Measurements from ENCODE around the gene TBCB.

Gene TBCB

DNA sequence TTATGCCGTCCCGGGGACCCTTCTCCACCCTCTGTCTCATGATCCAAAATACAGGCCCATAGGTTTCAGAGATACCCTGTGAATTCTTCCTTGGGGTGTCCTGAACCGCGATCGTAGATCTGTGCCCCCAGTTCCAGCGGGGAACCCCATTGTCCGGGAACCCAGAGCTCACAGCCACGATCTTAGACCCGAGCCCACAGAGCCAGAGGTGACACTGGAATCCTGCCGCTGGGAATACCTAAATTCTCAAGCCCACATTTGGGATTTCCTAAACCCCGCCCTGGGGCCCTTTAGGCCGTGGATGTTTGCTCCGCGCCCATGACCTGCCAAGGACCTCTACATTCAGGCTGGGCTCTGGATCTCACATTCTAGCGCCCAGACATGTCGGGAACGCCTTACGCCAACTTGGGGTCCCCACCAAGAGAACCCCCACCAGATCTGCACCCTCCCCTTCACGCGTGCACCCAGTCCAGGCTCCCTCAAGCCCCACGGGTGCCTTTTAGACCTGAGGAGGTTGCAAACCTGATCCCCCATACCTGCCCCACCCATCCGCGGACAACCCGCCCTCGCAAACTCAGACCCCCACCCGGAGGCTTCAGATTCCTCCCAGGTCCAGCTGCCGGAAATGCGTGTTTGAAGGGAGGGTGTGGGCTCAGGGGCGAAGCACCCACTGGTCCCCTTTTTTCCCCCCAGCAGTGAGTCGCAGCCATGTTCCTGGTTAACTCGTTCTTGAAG is 25.2 kb downstream of the TBCB start:
- Histone ChIP-seq H3K4me1 (ENCODE audit: control insufficient read depth, low read length) (peaks cover 11% of the 10 kb centered on the region), H3K36me3 (ENCODE audit: control insufficient read depth, low read length) (peaks cover 26% of the 10 kb centered on the region), H3K9me2 (replicated peaks; ENCODE audit: control insufficient read depth, low read length) (no peaks in the 10 kb centered on the region), H3K27ac (ENCODE audit: low read depth, low read length) (peak overlapping the region; percentile 67), H3K79me2 (ENCODE audit: control insufficient read depth, low read length) (peaks cover 22% of the 10 kb centered on the region), H3K9me3 (ENCODE audit: control insufficient read depth, insufficient read depth, low read length) (no peaks in the 10 kb centered on the region), H3K27me3 (ENCODE audit: control insufficient read depth, low read length) (no peaks in the 10 kb centered on the region), H4K20me1 (ENCODE audit: control insufficient read depth, insufficient read depth, low read depth, low read length) (peaks cover 3% of the 10 kb centered on the region; the same call in 1 of the 2 replicates), H3F3A (ENCODE audit: control insufficient read depth, insufficient read depth) (no peaks in the 10 kb centered on the region), H3K4me3 (ENCODE audit: low read length) (peak overlapping the region; percentile 84), H3K4me2 (ENCODE audit: low read length) (peak overlapping the region; percentile 85)
- TF ChIP-seq, protein P1, sequence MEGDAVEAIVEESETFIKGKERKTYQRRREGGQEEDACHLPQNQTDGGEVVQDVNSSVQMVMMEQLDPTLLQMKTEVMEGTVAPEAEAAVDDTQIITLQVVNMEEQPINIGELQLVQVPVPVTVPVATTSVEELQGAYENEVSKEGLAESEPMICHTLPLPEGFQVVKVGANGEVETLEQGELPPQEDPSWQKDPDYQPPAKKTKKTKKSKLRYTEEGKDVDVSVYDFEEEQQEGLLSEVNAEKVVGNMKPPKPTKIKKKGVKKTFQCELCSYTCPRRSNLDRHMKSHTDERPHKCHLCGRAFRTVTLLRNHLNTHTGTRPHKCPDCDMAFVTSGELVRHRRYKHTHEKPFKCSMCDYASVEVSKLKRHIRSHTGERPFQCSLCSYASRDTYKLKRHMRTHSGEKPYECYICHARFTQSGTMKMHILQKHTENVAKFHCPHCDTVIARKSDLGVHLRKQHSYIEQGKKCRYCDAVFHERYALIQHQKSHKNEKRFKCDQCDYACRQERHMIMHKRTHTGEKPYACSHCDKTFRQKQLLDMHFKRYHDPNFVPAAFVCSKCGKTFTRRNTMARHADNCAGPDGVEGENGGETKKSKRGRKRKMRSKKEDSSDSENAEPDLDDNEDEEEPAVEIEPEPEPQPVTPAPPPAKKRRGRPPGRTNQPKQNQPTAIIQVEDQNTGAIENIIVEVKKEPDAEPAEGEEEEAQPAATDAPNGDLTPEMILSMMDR (IDR thresholded peaks at IDR 0.05; ENCODE audit: low read depth, low read length, poor library complexity, severe bottlenecking), result no peak
- TF ChIP-seq EZH2phosphoT487 (IDR thresholded peaks at IDR 0.05; ENCODE audit: borderline replicate concordance, low read length), result no peak

DNA sequence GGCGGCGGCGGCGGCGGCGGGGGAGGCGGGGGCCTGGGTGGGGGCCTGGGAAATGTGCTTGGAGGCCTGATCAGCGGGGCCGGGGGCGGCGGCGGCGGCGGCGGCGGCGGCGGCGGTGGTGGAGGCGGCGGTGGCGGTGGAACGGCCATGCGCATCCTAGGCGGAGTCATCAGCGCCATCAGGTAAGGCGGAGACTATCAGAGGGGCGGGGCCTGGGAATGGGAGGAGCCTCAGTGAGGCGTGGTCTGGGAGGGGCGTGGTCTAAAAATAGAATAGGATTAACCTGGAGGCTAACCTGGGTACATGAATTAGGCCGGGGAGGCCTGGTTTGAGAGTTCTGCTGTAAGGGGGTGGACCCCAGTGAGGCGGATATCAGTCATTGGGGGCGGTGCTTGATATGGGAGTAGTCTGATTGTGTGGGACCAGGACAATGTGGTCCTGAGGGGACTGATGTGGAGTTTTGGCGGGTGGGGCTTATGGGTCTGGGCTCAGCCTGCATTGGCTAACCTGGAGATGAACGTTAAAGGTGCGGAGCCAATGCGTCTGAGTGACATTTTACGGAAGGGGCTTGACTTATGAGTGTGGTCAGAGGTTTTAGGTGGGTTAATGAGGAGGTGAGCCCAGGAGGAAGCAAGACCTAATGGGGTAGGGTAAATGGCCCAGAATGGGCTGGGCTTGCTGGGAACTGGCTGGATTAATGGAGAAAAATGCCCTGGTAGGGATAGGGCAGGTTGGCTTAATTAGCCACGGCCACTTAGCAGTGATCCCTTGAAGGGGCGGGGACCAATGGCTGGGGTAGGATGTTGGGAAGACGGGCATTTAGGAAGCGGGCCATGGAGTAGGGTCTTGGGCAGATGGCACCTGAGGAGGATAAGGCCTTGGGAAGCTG is 26.0 kb downstream of the TBCB start:
- Histone ChIP-seq H3K9me3 (ENCODE audit: control insufficient read depth, insufficient read depth, low read length) (no peaks in the 10 kb centered on the region), H3K4me1 (ENCODE audit: control insufficient read depth, low read length) (peaks cover 11% of the 10 kb centered on the region), H3K4me3 (ENCODE audit: low read length) (peak overlapping the region; percentile 84), H4K20me1 (ENCODE audit: control insufficient read depth, insufficient read depth, low read depth, low read length) (peaks cover 3% of the 10 kb centered on the region; the same call in 1 of the 2 replicates), H3K9me2 (replicated peaks; ENCODE audit: control insufficient read depth, low read length) (no peaks in the 10 kb centered on the region), H3K4me2 (ENCODE audit: low read length) (peak overlapping the region; percentile 85), H3K36me3 (ENCODE audit: control insufficient read depth, low read length) (peaks cover 34% of the 10 kb centered on the region), H3K27ac (ENCODE audit: low read depth, low read length) (peak overlapping the region; percentile 67; the same call in 1 of the 2 replicates), H3K79me2 (ENCODE audit: control insufficient read depth, low read length) (peaks cover 22% of the 10 kb centered on the region), H3F3A (ENCODE audit: control insufficient read depth, insufficient read depth) (no peaks in the 10 kb centered on the region), H3K27me3 (ENCODE audit: control insufficient read depth, low read length) (no peaks in the 10 kb centered on the region)
- TF ChIP-seq, protein P1 (IDR thresholded peaks at IDR 0.05; ENCODE audit: low read depth, low read length, poor library complexity, severe bottlenecking), result no peak
- TF ChIP-seq EZH2phosphoT487 (IDR thresholded peaks at IDR 0.05; ENCODE audit: borderline replicate concordance, low read length), result no peak

DNA sequence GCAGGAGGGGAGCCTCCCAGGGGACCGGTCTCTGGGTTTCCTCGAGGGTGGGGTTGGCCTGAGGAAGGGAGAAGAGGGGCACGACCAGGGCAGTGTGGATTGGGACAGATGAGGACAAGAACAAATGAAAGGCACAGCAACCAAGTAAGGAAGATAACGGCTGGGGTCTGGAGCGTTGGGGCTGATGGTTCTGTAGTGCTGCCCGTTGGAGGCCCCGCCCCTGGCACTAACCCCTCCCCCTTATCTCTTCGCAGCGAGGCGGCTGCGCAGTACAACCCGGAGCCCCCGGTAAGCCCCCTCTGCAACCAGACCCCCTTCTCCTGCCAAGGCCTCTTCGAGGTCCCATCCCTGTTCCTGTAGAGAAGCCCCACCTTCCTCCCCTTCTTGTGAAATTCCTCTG is 26.8 kb downstream of the TBCB start:
- H3K4me1 ChIP-seq (ENCODE audit: control insufficient read depth, low read length), result peaks cover 11% of the 10 kb centered on the region
- H3K79me2 ChIP-seq (ENCODE audit: control insufficient read depth, low read length), result peaks cover 22% of the 10 kb centered on the region
- H3K36me3 ChIP-seq (ENCODE audit: control insufficient read depth, low read length), result peaks cover 36% of the 10 kb centered on the region
- peak overlapping the region; percentile 85 for H3K4me2 ChIP-seq (ENCODE audit: low read length)
- no peaks in the 10 kb centered on the region for H3F3A ChIP-seq (ENCODE audit: control insufficient read depth, insufficient read depth)
- H3K9me3 ChIP-seq (ENCODE audit: control insufficient read depth, insufficient read depth, low read length), result no peaks in the 10 kb centered on the region
- H4K20me1 ChIP-seq (ENCODE audit: control insufficient read depth, insufficient read depth, low read depth, low read length), result peaks cover 3% of the 10 kb centered on the region; the same call in 1 of the 2 replicates
- no peak overlapping the region for H3K4me3 ChIP-seq (ENCODE audit: low read length)
- no peaks in the 10 kb centered on the region for H3K27me3 ChIP-seq (ENCODE audit: control insufficient read depth, low read length)
- H3K9me2 ChIP-seq (replicated peaks; ENCODE audit: control insufficient read depth, low read length), result no peaks in the 10 kb centered on the region
- TF ChIP-seq, protein P1 (IDR thresholded peaks at IDR 0.05; ENCODE audit: low read depth, low read length, poor library complexity, severe bottlenecking), result no peak
- no peak for TF ChIP-seq EZH2phosphoT487 (IDR thresholded peaks at IDR 0.05; ENCODE audit: borderline replicate concordance, low read length)
- no peak overlapping the region for H3K27ac ChIP-seq (ENCODE audit: low read depth, low read length)

Data from DOHH2 (cell line).